K562 (cell line): ENCODE measurements around the gene KL. TPM values are rescaled to one million over a fixed set of nuclear protein-coding genes. Genes with fewer than 3 reads are reported as not detected.

Experiments used
- ATAC-seq: fragments of 200-7000 bp; cut with Tn5 transposase; 3 replicates; pipeline ENCODE4 v1.9.1; 2020; ENCODE audit warnings: moderate library complexity
- BruUV-seq: library from RNA; stranded (reverse); fragments of 400-500 nt; replicated peaks from 2 replicates; lab custom pipeline; 2021; lab: Mats Ljungman, UMichigan
- CTCF ChIA-PET: fragments of 300-600 bp; formaldehyde crosslinking; extraction: SDS; loops from one replicate; lab custom pipeline; 2021; ENCODE audit warnings: low intra/inter-chr PET ratio; lab: Yijun Ruan, JAX
- POLR2A ChIA-PET: fragments of 300-600, 350-650 bp; sonication (Branson Sonifier 250); formaldehyde crosslinking; extraction: SDS; loops from one replicate; lab custom pipeline; 2021; ENCODE audit warnings: antibody characterized with exemption, inconsistent platforms; lab: Yijun Ruan, JAX
- DNase-seq, 4 experiments: peaks; one replicate each; pipeline versions ENCODE4 v3.0.0 to v3.0.0-alpha.2; 2011 to 2018; ENCODE audit warnings: low spot score in 3 of 4, mixed read lengths in 3 of 4; ENCODE audit errors: extremely low read depth in 1 of 4
- FAIRE-seq: peaks from 2 replicates; lab custom pipeline; 2011; peaks lifted over from hg19 to GRCh38; lab: Jason Lieb, UNC
- H2AFZ ChIP-seq: 2 replicates; pipeline ENCODE4 v1.6.0; 2011; ENCODE audit warnings: low read depth, low read length, control low read depth, inconsistent platforms
- H3K27ac ChIP-seq: fragments of 200-600 bp; 3 replicates; pipeline ENCODE4 v1.8.0; 2011; ENCODE audit warnings: low read depth, mild to moderate bottlenecking, control low read depth, inconsistent platforms, low read length, moderate library complexity, mixed read lengths; ENCODE audit errors: extremely low read depth
- H3K27me3 ChIP-seq, 2 experiments: fragments of 300-600 bp in 1 of 2; 2 replicates in 1 of 2; 3 replicates in 1 of 2; pipeline versions ENCODE4 v1.6.0 to v1.8.0; 2011; ENCODE audit warnings: inconsistent platforms in 2 of 2, low read length in 2 of 2, mild to moderate bottlenecking in 1 of 2, mixed read lengths in 1 of 2, moderate library complexity in 1 of 2; ENCODE audit not compliant: control insufficient read depth in 2 of 2, insufficient read depth in 2 of 2
- H3K36me3 ChIP-seq: fragments of 300-600 bp; 3 replicates; pipeline ENCODE4 v1.8.0; 2011; ENCODE audit warnings: mild to moderate bottlenecking, low read length, inconsistent platforms; ENCODE audit not compliant: control insufficient read depth, insufficient read depth
- H3K4me1 ChIP-seq, 2 experiments: fragments of 200-600 bp in 1 of 2; replicated peaks in 1 of 2; 2 replicates in 1 of 2; 3 replicates in 1 of 2; pipeline versions ENCODE4 v1.5.1 to v1.8.0; 2011; ENCODE audit warnings: inconsistent platforms in 2 of 2, low read length in 2 of 2, mild to moderate bottlenecking in 1 of 2, mixed read lengths in 1 of 2, moderate library complexity in 1 of 2; ENCODE audit not compliant: control insufficient read depth in 2 of 2, insufficient read depth in 2 of 2
- H3K4me2 ChIP-seq: 2 replicates; pipeline ENCODE4 v1.6.1; 2011; ENCODE audit warnings: low read length, control low read depth, inconsistent platforms, mixed read lengths; ENCODE audit not compliant: insufficient read depth
- H3K4me3 ChIP-seq: fragments of 200-600 bp; sonication (generic), shearing (Covaris generic); 2 replicates; pipeline ENCODE4 v1.5.1; 2016; ENCODE audit warnings: control low read depth, inconsistent platforms
- H3K79me2 ChIP-seq: fragments of 200-600 bp; 3 replicates; pipeline ENCODE4 v1.8.0; 2011; ENCODE audit warnings: low read length, inconsistent platforms; ENCODE audit not compliant: control insufficient read depth, insufficient read depth
- H3K9ac ChIP-seq, 2 experiments: 2 replicates each; pipeline versions ENCODE4 v1.6.0 to v1.6.1; 2011; ENCODE audit warnings: low read depth in 2 of 2, low read length in 2 of 2, control low read depth in 1 of 2, inconsistent platforms in 1 of 2, mild to moderate bottlenecking in 1 of 2, mixed read lengths in 1 of 2; ENCODE audit not compliant: insufficient read depth in 1 of 2
- H3K9me1 ChIP-seq: one replicate; pipeline ENCODE4 v1.6.0; 2011; ENCODE audit warnings: inconsistent platforms, mild to moderate bottlenecking, low read length, moderate library complexity; ENCODE audit not compliant: control insufficient read depth, insufficient read depth
- H3K9me3 ChIP-seq: replicated peaks from 2 replicates; pipeline ENCODE4 v1.5.1; 2011; ENCODE audit warnings: low read depth, low read length, inconsistent platforms; ENCODE audit not compliant: control insufficient read depth, insufficient read depth
- H4K20me1 ChIP-seq: replicated peaks from 2 replicates; pipeline ENCODE4 v1.6.1; 2011; ENCODE audit warnings: low read length, inconsistent platforms, mixed read lengths; ENCODE audit not compliant: control insufficient read depth, insufficient read depth
- CTCF ChIP-seq, 3 experiments: IDR thresholded peaks in 2 of 3; conservative IDR thresholded peaks in 1 of 3; 2 replicates each; pipeline ENCODE4 v1.5.1; 2011 to 2012; ENCODE audit warnings: low read length in 3 of 3, mild to moderate bottlenecking in 3 of 3, control low read depth in 2 of 3, improper control_type of control experiment in 1 of 3, inconsistent platforms in 1 of 3, low read depth in 1 of 3, mixed read lengths in 1 of 3, moderate library complexity in 1 of 3; ENCODE audit not compliant: insufficient read depth in 2 of 3
- KDM1A ChIP-seq, 2 experiments: fragments of 450-650 bp; IDR thresholded peaks; 2 replicates each; pipeline ENCODE4 v1.6.1; 2016; ENCODE audit warnings: mild to moderate bottlenecking in 2 of 2
- MTF1 ChIP-seq: fragments of 250-450 bp; sonication (Bioruptor Pico); IDR thresholded peaks from 2 replicates; pipeline ENCODE4 v1.9.0; 2021; ENCODE audit warnings: moderate library complexity, mild to moderate bottlenecking, inconsistent platforms, borderline replicate concordance
- OTX1 ChIP-seq: fragments of 450-650 bp; formaldehyde crosslinking; IDR thresholded peaks from 2 replicates; pipeline ENCODE4 v1.4.0; 2022; ENCODE audit warnings: mild to moderate bottlenecking
- PHB ChIP-seq: fragments of 250-450 bp; sonication (Bioruptor Pico); IDR thresholded peaks from 2 replicates; pipeline ENCODE4 v1.5.0; 2021
- POLR2B ChIP-seq: fragments of 450-650 bp; IDR thresholded peaks from 2 replicates; pipeline ENCODE4 v1.6.1; 2018; ENCODE audit warnings: low read depth; ENCODE audit not compliant: partially characterized antibody
- PYGO2 ChIP-seq: fragments of 450-650 bp; IDR thresholded peaks from 2 replicates; pipeline ENCODE4 v1.6.1; 2016; ENCODE audit warnings: mild to moderate bottlenecking, missing genetic modification characterization, moderate library complexity, missing compliant biosample characterization
- SMAD4 ChIP-seq: fragments of 250-450 bp; sonication (Bioruptor Pico); conservative IDR thresholded peaks from 2 replicates; pipeline ENCODE4 v1.8.0; 2021; ENCODE audit warnings: inconsistent platforms, mild to moderate bottlenecking, moderate library complexity
- USF2 ChIP-seq: sonication (generic); formaldehyde crosslinking; IDR thresholded peaks from 2 replicates; pipeline ENCODE4 v1.5.0; 2020; ENCODE audit warnings: missing genetic modification reagents
- ZNF277 ChIP-seq: fragments of 250-450 bp; sonication (Bioruptor Pico); IDR thresholded peaks from 2 replicates; pipeline ENCODE4 v1.8.0; 2022; ENCODE audit warnings: inconsistent platforms, mild to moderate bottlenecking, moderate library complexity, borderline replicate concordance
- WGBS: fragments of 100-300 bp; shearing (Covaris generic); methylation state at CpG from one replicate; pipeline ENCODE4 v1.1.6; 2016; ENCODE audit warnings: low coverage, mixed read lengths; ENCODE audit not compliant: insufficient coverage; ENCODE audit errors: missing lambda C conversion rate; 5-methylcytosine and 5-hydroxymethylcytosine counted together
- in situ Hi-C: fragments of 300-500 bp; cut with MboI; formaldehyde crosslinking; loops from 4 replicates; pipeline ENCODE4 v1.15.0; 2018; ENCODE audit warnings: inconsistent platforms, mixed read lengths
- intact Hi-C: fragments of 100-400 bp; cut with micrococcal nuclease; formaldehyde crosslinking; loops from 2 replicates; pipeline ENCODE4 v1.14.2; 2022
- polyA plus RNA-seq, 8 experiments: library from polyadenylated mRNA; depleted of rRNA in 4 of 8; stranded (reverse) in 5 of 8; unstranded in 3 of 8; fragments of >200 nt; fragmentation: Nextera tagmentation in 2 of 8; fragmentation: Illumina TruSeq in 1 of 8; extraction: Ambion mirVana in 2 of 8; extraction: Trizol in 1 of 8; gene quantifications; 2 replicates each; pipeline versions ENCODE4 v1.2.1 to v1.2.3, GENCODE V29; 2011 to 2014; ENCODE audit warnings: inconsistent platforms in 1 of 8, missing spikeins in 1 of 8
- total RNA-seq, 7 experiments: library from RNA; depleted of rRNA in 6 of 7; stranded (reverse); fragments of >200 nt in 6 of 7; fragmentation: Illumina TruSeq in 2 of 7; extraction: Trizol in 2 of 7; gene quantifications; 2 replicates each; pipeline versions ENCODE4 v1.2.1 to v1.2.3, GENCODE V29; 2011 to 2021; ENCODE audit warnings: low replicate concordance in 1 of 7

Gene KL
- total and polyA plus RNA-seq, 9 of the 15 experiments (the other 6 are each of a cell fraction or from before 2014, with no cell fraction given), result not detected

- Histone ChIP-seq H4K20me1 (no peaks in the 10 kb centered on the region; the same call in 1 of the 2 replicates), H2AFZ (no peak overlapping the region), H3K9me3 (no peaks in the 10 kb centered on the region), H3K9me1 (no peaks in the 10 kb centered on the region)
- no peak for FAIRE-seq
- intact Hi-C loops, result no loop called here
- no peak for TF ChIP-seq CTCF (IDR thresholded peaks at IDR 0.05 in 2 of 3, conservative IDR thresholded peaks at IDR 0.05 in 1 of 3; ENCODE audit: insufficient read depth in 2 of 3, low read depth in 1 of 3, low read length in 3 of 3)
- TF ChIP-seq PYGO2 (tag), result no peak
- no peak for TF ChIP-seq MTF1 (CRISPR knock-in tag)
- no peak for TF ChIP-seq OTX1
- no peak for TF ChIP-seq POLR2B
- TF ChIP-seq USF2 (CRISPR knock-in tag), result no peak
- TF ChIP-seq KDM1A (IDR thresholded peaks at IDR 0.05), result no peak
- no peak for TF ChIP-seq ZNF277
- no peak for TF ChIP-seq PHB (CRISPR knock-in tag)
- TF ChIP-seq SMAD4, result no peak
- TF ChIP-seq, all 486 proteins: peak for 0
- Histone ChIP-seq H3K4me3 (no peak overlapping the region), H3K36me3 (no peaks in the 10 kb centered on the region), H3K27me3 (no peaks in the 10 kb centered on the region), H3K27ac (no peak overlapping the region), H3K4me1 (peaks cover 0 to 4% of the 10 kb centered on the region in 2 experiments; a peak in 1 of 5 replicates), H3K79me2 (no peaks in the 10 kb centered on the region), H3K9ac (no peak overlapping the region), H3K4me2 (no peak overlapping the region)
- no TSS peak for BruUV-seq
- ChIA-PET CTCF (no interaction called here), POLR2A (no interaction called here)
- in situ Hi-C loops, result no loop called here
- 6% methylated on average over 8 of the region's 8 CpGs for WGBS
- ATAC-seq, result no peak
- no peak for DNase-seq
These were observed 968 bp upstream of the KL start for GRCh38 chr13:33015241-33015668.
